ENCODE measurements around the gene MCM8. TPM values are rescaled to one million over a fixed set of nuclear protein-coding genes. Genes with fewer than 3 reads are reported as not detected.
A peak's percentile ranks its signal among the peaks of the same experiment; 100 is the strongest.

MCM8 gene
- total RNA-seq, 1 experiment from 2014 or later, result 12.4 TPM

DNA sequence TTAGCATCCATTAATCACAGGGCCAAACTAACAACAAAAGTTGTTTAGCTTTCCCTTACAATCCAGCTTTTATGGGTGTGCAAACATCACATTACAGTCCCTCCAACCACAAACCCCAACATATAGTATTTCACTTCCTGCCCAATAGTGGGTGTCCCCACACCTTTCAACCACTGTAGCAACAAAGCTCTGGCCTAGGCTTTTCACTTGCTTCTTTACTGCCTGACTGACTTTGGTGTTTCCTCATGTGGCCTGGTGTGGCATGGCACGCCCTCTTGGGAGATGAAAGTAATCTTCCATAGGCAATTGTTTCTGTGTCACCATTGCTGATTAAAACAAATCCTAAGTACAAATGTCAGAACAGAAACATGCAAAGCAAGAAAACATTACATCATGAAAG is 46.3 kb downstream of the MCM8 start:
- BruUV-seq (replicated peaks), result no TSS peak
- no peaks in the 10 kb centered on the region for H3K27me3 Mint-ChIP-seq (ENCODE audit: insufficient read depth, unreplicated experiment)
- H3K36me3 Mint-ChIP-seq (ENCODE audit: insufficient read depth, unreplicated experiment), result peaks cover 26% of the 10 kb centered on the region
- TF ChIP-seq, protein P1, sequence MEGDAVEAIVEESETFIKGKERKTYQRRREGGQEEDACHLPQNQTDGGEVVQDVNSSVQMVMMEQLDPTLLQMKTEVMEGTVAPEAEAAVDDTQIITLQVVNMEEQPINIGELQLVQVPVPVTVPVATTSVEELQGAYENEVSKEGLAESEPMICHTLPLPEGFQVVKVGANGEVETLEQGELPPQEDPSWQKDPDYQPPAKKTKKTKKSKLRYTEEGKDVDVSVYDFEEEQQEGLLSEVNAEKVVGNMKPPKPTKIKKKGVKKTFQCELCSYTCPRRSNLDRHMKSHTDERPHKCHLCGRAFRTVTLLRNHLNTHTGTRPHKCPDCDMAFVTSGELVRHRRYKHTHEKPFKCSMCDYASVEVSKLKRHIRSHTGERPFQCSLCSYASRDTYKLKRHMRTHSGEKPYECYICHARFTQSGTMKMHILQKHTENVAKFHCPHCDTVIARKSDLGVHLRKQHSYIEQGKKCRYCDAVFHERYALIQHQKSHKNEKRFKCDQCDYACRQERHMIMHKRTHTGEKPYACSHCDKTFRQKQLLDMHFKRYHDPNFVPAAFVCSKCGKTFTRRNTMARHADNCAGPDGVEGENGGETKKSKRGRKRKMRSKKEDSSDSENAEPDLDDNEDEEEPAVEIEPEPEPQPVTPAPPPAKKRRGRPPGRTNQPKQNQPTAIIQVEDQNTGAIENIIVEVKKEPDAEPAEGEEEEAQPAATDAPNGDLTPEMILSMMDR (IDR thresholded peaks at IDR 0.05; ENCODE audit: unreplicated experiment), result no peak
- H3K4me3 Mint-ChIP-seq (ENCODE audit: unreplicated experiment), result no peak overlapping the region
- POLR2A ChIA-PET, result interaction anchor here (0.7 to 1.2 kb wide), 3 partner anchors 11 to 29 kb away, joined by 3 to 7 read pairs (median 3); no protein-coding TSS in a partner anchor
- intact Hi-C loops (cut with micrococcal nuclease), result no loop called here
- no peaks in the 10 kb centered on the region for H3K9me3 Mint-ChIP-seq (ENCODE audit: unreplicated experiment)
- DNase-seq (ENCODE audit: unreplicated experiment), result no peak
- no peak overlapping the region for H3K27ac Mint-ChIP-seq (ENCODE audit: low read depth, unreplicated experiment)
- H3K4me1 Mint-ChIP-seq (ENCODE audit: insufficient read depth, unreplicated experiment), result no peaks in the 10 kb centered on the region
- CTCF ChIA-PET, result interaction anchor here (0.7 to 1.8 kb wide), 3 partner anchors 9 to 24 kb away, joined by 3 to 5 read pairs (median 4); no protein-coding TSS in a partner anchor

- Mint-ChIP-seq H3K27ac (ENCODE audit: low read depth, unreplicated experiment) (no peak overlapping the region), H3K36me3 (ENCODE audit: insufficient read depth, unreplicated experiment) (peaks cover 14% of the 10 kb centered on the region), H3K27me3 (ENCODE audit: insufficient read depth, unreplicated experiment) (no peaks in the 10 kb centered on the region), H3K4me3 (ENCODE audit: unreplicated experiment) (no peak overlapping the region), H3K4me1 (ENCODE audit: insufficient read depth, unreplicated experiment) (peaks cover 3% of the 10 kb centered on the region), H3K9me3 (ENCODE audit: unreplicated experiment) (no peaks in the 10 kb centered on the region)
- intact Hi-C loops (cut with micrococcal nuclease), result no loop called here
- POLR2A ChIA-PET, result no interaction called here
- no TSS peak for BruUV-seq (replicated peaks)
- CTCF ChIA-PET, result no interaction called here
- TF ChIP-seq, protein P1 (IDR thresholded peaks at IDR 0.05; ENCODE audit: unreplicated experiment), result no peak
- DNase-seq (ENCODE audit: unreplicated experiment), result no peak
These were observed 49.3 kb downstream of the MCM8 start for GRCh38 chr20:5999783-6000182.

GRCh38 chr20:6000871-6001270 is 50.4 kb downstream of the MCM8 start:
- no peaks in the 10 kb centered on the region for H3K27me3 Mint-ChIP-seq (ENCODE audit: insufficient read depth, unreplicated experiment)
- no peaks in the 10 kb centered on the region for H3K9me3 Mint-ChIP-seq (ENCODE audit: unreplicated experiment)
- TF ChIP-seq, protein P1 (IDR thresholded peaks at IDR 0.05; ENCODE audit: unreplicated experiment), result no peak
- BruUV-seq (replicated peaks), result no TSS peak
- POLR2A ChIA-PET, result interaction anchor here (0.7 to 1.3 kb wide), 2 partner anchors 167 to 471 kb away, joined by 3 read pairs; no protein-coding TSS in a partner anchor
- no peak for DNase-seq (ENCODE audit: unreplicated experiment)
- CTCF ChIA-PET, result interaction anchor here (0.6 to 1.2 kb wide), 5 partner anchors 11 to 452 kb away, joined by 3 to 8 read pairs (median 4); no protein-coding TSS in a partner anchor
- peaks cover 8% of the 10 kb centered on the region for H3K36me3 Mint-ChIP-seq (ENCODE audit: insufficient read depth, unreplicated experiment)
- intact Hi-C loops (cut with micrococcal nuclease), result no loop called here
- no peak overlapping the region for H3K27ac Mint-ChIP-seq (ENCODE audit: low read depth, unreplicated experiment)
- H3K4me1 Mint-ChIP-seq (ENCODE audit: insufficient read depth, unreplicated experiment), result peaks cover 3% of the 10 kb centered on the region
- no peak overlapping the region for H3K4me3 Mint-ChIP-seq (ENCODE audit: unreplicated experiment)

- peak; percentile 18 for DNase-seq (ENCODE audit: unreplicated experiment)
- Mint-ChIP-seq H3K4me3 (ENCODE audit: unreplicated experiment) (peak overlapping the region; percentile 76), H3K9me3 (ENCODE audit: unreplicated experiment) (no peaks in the 10 kb centered on the region), H3K27ac (ENCODE audit: low read depth, unreplicated experiment) (peak overlapping the region; percentile 83), H3K4me1 (ENCODE audit: insufficient read depth, unreplicated experiment) (peaks cover 9% of the 10 kb centered on the region), H3K27me3 (ENCODE audit: insufficient read depth, unreplicated experiment) (no peaks in the 10 kb centered on the region), H3K36me3 (ENCODE audit: insufficient read depth, unreplicated experiment) (peaks cover 20% of the 10 kb centered on the region)
- no TSS peak for BruUV-seq (replicated peaks)
- ChIA-PET POLR2A (interaction anchor here (0.7 to 2.4 kb wide), 14 partner anchors 8 to 477 kb away, joined by 3 to 21 read pairs (median 4); partner anchors contain the start of gene LRRN4), CTCF (interaction anchor here (0.6 to 1.4 kb wide), 5 partner anchors 24 to 837 kb away, joined by 4 to 7 read pairs (median 5); no protein-coding TSS in a partner anchor)
- intact Hi-C loops (cut with micrococcal nuclease), result no loop called here
- TF ChIP-seq, protein P1 (IDR thresholded peaks at IDR 0.05; ENCODE audit: unreplicated experiment), result no peak
These were observed 56.1 kb downstream of the MCM8 start for GRCh38 chr20:6006603-6006949.
